K562 (cell line): Measurements from ENCODE around the gene AP5Z1. TPM values are rescaled to one million over a fixed set of nuclear protein-coding genes. Genes with fewer than 3 reads are reported as not detected.
A peak's percentile ranks its signal among the peaks of the same experiment; 100 is the strongest.

ENCODE experiments used
- CEBPG ChIP-seq, 3 experiments: fragments of 200-800 bp in 1 of 3; sonication (Bioruptor generic) in 1 of 3; sonication (generic) in 1 of 3; formaldehyde crosslinking in 1 of 3; IDR thresholded peaks in 2 of 3; conservative IDR thresholded peaks in 1 of 3; 2 replicates each; pipeline versions ENCODE4 v1.6.1 to v1.8.0; 2016 to 2022; ENCODE audit warnings: missing compliant biosample characterization in 2 of 3, missing genetic modification characterization in 2 of 3, mild to moderate bottlenecking in 1 of 3, missing genetic modification reagents in 1 of 3
- FIP1L1 ChIP-seq: fragments of 200-400 bp; formaldehyde crosslinking; IDR thresholded peaks from 2 replicates; pipeline ENCODE4 v1.6.1; 2018; ENCODE audit warnings: mild to moderate bottlenecking, low read depth, low read length; ENCODE audit not compliant: poor library complexity, severe bottlenecking
- GABPA ChIP-seq: fragments of 200-800 bp; sonication (Bioruptor generic); conservative IDR thresholded peaks from 2 replicates; pipeline ENCODE4 v1.6.1; 2016; ENCODE audit warnings: low read depth, missing genetic modification characterization, missing compliant biosample characterization
- IFI16 ChIP-seq: fragments of 250-450 bp; sonication (Bioruptor Pico); IDR thresholded peaks from 2 replicates; pipeline ENCODE4 v2.1.2; 2022; ENCODE audit warnings: mild to moderate bottlenecking, inconsistent platforms
- L3MBTL2 ChIP-seq: fragments of 450-650 bp; IDR thresholded peaks from 2 replicates; pipeline ENCODE4 v1.6.1; 2016; ENCODE audit warnings: mild to moderate bottlenecking, moderate library complexity
- MTA3 ChIP-seq: fragments of 450-650 bp; formaldehyde crosslinking; IDR thresholded peaks from 2 replicates; pipeline ENCODE4 v1.6.1; 2017; ENCODE audit warnings: mild to moderate bottlenecking, borderline replicate concordance
- NEUROD1 ChIP-seq: fragments of 150-350 bp; IDR thresholded peaks from 2 replicates; pipeline ENCODE4 v1.6.1; 2014; ENCODE audit warnings: borderline replicate concordance, low read length, low read depth; ENCODE audit not compliant: partially characterized antibody
- POLR2AphosphoS5 ChIP-seq: IDR thresholded peaks from 2 replicates; pipeline ENCODE4 v1.6.1; 2011; ENCODE audit warnings: mild to moderate bottlenecking, low read depth, low read length, moderate library complexity; ENCODE audit not compliant: control insufficient read depth, insufficient read depth
- SAP30 ChIP-seq: fragments of 200-600 bp; sonication (generic); IDR thresholded peaks from 2 replicates; pipeline ENCODE4 v1.6.1; 2012; ENCODE audit warnings: borderline replicate concordance, low read depth, mild to moderate bottlenecking, moderate library complexity, low read length, control low read depth, inconsistent platforms; ENCODE audit not compliant: insufficient read depth, poor library complexity, severe bottlenecking
- ZFX ChIP-seq: sonication (generic); formaldehyde crosslinking; IDR thresholded peaks from 2 replicates; pipeline ENCODE4 v1.8.0; 2022; ENCODE audit warnings: mild to moderate bottlenecking, missing genetic modification reagents, moderate library complexity
- polyA plus RNA-seq, 8 experiments: library from polyadenylated mRNA; depleted of rRNA in 4 of 8; stranded (reverse) in 5 of 8; unstranded in 3 of 8; fragments of >200 nt; fragmentation: Nextera tagmentation in 2 of 8; fragmentation: Illumina TruSeq in 1 of 8; extraction: Ambion mirVana in 2 of 8; extraction: Trizol in 1 of 8; gene quantifications; 2 replicates each; pipeline versions ENCODE4 v1.2.1 to v1.2.3, GENCODE V29; 2011 to 2014; ENCODE audit warnings: inconsistent platforms in 1 of 8, missing spikeins in 1 of 8
- total RNA-seq, 7 experiments: library from RNA; depleted of rRNA in 6 of 7; stranded (reverse); fragments of >200 nt in 6 of 7; fragmentation: Illumina TruSeq in 2 of 7; extraction: Trizol in 2 of 7; gene quantifications; 2 replicates each; pipeline versions ENCODE4 v1.2.1 to v1.2.3, GENCODE V29; 2011 to 2021; ENCODE audit warnings: low replicate concordance in 1 of 7
- TF ChIP-seq, protein P1 (sequence below): fragments of 250-450 bp; sonication (Bioruptor Pico); IDR thresholded peaks from 2 replicates; pipeline ENCODE4 v1.9.0; 2021; ENCODE audit warnings: mild to moderate bottlenecking, inconsistent platforms
- TF ChIP-seq, protein P2 (sequence below), 3 experiments: fragments of 200-800 bp in 1 of 3; fragments of 250-450 bp in 1 of 3; fragments of 450-650 bp in 1 of 3; sonication (Bioruptor Pico) in 1 of 3; sonication (Bioruptor generic) in 1 of 3; formaldehyde crosslinking in 1 of 3; IDR thresholded peaks; 2 replicates each; pipeline versions ENCODE4 v1.6.1 to v1.8.0; 2016 to 2022; ENCODE audit warnings: mild to moderate bottlenecking in 2 of 3, missing genetic modification characterization in 2 of 3, missing compliant biosample characterization in 1 of 3, moderate library complexity in 1 of 3
- TF ChIP-seq, protein P3 (sequence below): fragments of 450-650 bp; formaldehyde crosslinking; IDR thresholded peaks from 2 replicates; pipeline ENCODE4 v1.4.0; 2020; ENCODE audit warnings: mild to moderate bottlenecking, mixed read lengths

Gene AP5Z1
- total and polyA plus RNA-seq, 9 of the 15 experiments (the other 6 are each of a cell fraction or from before 2014, with no cell fraction given): 0.06 to 31.1 (median 6.4) TPM

- TF ChIP-seq L3MBTL2 (peak; percentile 67), SAP30 (peak; percentile 94), GABPA (tag) (peak; percentile 94), POLR2AphosphoS5 (peak; percentile 50), IFI16 (no peak), NEUROD1 (peak; percentile 66), MTA3 (peak; percentile 55; the same call in 1 of the 2 replicates), FIP1L1 (peak; percentile 76), ZFX (CRISPR knock-in tag) (peak; percentile 6; the same call in 1 of the 2 replicates), CEBPG (CRISPR knock-in tag; IDR thresholded peaks at IDR 0.05) (no peak), CEBPG (tag; conservative IDR thresholded peaks at IDR 0.05 in 1 of 2, IDR thresholded peaks at IDR 0.05 in 1 of 2) (peak in 1 of 2 experiments; percentile 64; a peak in 1 of 4 replicates)
- TF ChIP-seq, protein P1, sequence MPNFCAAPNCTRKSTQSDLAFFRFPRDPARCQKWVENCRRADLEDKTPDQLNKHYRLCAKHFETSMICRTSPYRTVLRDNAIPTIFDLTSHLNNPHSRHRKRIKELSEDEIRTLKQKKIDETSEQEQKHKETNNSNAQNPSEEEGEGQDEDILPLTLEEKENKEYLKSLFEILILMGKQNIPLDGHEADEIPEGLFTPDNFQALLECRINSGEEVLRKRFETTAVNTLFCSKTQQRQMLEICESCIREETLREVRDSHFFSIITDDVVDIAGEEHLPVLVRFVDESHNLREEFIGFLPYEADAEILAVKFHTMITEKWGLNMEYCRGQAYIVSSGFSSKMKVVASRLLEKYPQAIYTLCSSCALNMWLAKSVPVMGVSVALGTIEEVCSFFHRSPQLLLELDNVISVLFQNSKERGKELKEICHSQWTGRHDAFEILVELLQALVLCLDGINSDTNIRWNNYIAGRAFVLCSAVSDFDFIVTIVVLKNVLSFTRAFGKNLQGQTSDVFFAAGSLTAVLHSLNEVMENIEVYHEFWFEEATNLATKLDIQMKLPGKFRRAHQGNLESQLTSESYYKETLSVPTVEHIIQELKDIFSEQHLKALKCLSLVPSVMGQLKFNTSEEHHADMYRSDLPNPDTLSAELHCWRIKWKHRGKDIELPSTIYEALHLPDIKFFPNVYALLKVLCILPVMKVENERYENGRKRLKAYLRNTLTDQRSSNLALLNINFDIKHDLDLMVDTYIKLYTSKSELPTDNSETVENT (CRISPR knock-in tag): no peak
- TF ChIP-seq, protein P2, sequence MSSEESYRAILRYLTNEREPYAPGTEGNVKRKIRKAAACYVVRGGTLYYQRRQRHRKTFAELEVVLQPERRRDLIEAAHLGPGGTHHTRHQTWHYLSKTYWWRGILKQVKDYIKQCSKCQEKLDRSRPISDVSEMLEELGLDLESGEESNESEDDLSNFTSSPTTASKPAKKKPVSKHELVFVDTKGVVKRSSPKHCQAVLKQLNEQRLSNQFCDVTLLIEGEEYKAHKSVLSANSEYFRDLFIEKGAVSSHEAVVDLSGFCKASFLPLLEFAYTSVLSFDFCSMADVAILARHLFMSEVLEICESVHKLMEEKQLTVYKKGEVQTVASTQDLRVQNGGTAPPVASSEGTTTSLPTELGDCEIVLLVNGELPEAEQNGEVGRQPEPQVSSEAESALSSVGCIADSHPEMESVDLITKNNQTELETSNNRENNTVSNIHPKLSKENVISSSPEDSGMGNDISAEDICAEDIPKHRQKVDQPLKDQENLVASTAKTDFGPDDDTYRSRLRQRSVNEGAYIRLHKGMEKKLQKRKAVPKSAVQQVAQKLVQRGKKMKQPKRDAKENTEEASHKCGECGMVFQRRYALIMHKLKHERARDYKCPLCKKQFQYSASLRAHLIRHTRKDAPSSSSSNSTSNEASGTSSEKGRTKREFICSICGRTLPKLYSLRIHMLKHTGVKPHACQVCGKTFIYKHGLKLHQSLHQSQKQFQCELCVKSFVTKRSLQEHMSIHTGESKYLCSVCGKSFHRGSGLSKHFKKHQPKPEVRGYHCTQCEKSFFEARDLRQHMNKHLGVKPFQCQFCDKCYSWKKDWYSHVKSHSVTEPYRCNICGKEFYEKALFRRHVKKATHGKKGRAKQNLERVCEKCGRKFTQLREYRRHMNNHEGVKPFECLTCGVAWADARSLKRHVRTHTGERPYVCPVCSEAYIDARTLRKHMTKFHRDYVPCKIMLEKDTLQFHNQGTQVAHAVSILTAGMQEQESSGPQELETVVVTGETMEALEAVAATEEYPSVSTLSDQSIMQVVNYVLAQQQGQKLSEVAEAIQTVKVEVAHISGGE (CRISPR knock-in tag; IDR thresholded peaks at IDR 0.05): peak; percentile 67 to 97 (median 79); a peak in 4 of 6 replicates
- TF ChIP-seq, protein P3, sequence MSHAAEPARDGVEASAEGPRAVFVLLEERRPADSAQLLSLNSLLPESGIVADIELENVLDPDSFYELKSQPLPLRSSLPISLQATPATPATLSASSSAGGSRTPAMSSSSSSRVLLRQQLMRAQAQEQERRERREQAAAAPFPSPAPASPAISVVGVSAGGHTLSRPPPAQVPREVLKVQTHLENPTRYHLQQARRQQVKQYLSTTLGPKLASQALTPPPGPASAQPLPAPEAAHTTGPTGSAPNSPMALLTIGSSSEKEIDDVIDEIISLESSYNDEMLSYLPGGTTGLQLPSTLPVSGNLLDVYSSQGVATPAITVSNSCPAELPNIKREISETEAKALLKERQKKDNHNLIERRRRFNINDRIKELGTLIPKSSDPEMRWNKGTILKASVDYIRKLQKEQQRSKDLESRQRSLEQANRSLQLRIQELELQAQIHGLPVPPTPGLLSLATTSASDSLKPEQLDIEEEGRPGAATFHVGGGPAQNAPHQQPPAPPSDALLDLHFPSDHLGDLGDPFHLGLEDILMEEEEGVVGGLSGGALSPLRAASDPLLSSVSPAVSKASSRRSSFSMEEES: peak; percentile 99
Measured at GRCh38 chr7:4775250-4775847, at the start of gene AP5Z1 (continued).
